Measurements from ENCODE around the gene CGREF1. TPM values are rescaled to one million over a fixed set of nuclear protein-coding genes. Genes with fewer than 3 reads are reported as not detected.

The CGREF1 gene
- total RNA-seq, 1 donor from 2014 or later, result 5.5 TPM

DNA sequence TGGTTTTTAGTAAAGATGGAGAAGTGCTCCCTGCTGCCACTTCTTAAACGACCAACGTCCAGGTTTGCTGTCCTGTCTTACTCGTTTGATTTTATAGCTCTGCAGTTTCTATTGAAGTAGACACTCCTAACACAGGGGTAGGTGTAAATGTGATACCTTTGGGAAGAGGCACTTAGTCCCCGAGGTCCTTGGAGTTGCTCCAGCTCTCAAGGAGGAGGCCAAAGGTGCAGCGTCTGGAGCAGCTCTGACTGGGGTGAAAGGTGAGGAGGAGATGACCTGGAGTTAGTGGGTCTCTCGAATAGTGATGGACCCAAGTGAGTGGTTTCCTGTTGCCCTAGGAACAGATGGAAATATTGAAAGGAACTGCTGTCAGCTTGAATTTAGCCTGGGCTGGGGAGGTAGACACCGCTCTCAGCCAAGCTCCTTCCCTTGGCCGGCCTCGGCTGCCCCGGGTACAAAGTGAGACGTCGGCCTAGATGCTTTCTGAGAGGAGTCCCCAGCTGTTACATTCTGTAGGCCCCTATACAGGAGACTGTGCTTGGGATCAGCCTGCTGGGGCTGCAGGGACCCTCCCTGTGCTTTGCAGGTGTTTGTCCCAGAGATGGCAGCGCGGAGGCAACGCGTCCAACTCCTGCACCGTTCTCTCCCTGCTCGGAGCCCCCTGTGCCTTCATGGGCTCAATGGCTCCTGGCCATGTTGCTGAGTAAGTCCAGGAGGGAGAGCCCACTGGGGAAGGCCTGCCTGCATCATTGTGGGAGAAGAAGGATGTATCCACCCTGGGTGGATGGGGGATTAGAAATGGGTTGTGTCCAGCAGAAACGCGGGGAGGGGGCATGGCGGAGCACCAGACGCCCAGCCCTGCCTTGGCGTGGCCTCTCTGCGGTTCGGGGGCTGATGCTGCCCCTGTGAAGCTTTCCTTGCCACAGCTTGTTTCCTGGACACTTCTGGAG lies 26.9 kb downstream of the CGREF1 start:
- DNase-seq (ENCODE audit: low spot score) (no peak), ATAC-seq (no peak)

DNA sequence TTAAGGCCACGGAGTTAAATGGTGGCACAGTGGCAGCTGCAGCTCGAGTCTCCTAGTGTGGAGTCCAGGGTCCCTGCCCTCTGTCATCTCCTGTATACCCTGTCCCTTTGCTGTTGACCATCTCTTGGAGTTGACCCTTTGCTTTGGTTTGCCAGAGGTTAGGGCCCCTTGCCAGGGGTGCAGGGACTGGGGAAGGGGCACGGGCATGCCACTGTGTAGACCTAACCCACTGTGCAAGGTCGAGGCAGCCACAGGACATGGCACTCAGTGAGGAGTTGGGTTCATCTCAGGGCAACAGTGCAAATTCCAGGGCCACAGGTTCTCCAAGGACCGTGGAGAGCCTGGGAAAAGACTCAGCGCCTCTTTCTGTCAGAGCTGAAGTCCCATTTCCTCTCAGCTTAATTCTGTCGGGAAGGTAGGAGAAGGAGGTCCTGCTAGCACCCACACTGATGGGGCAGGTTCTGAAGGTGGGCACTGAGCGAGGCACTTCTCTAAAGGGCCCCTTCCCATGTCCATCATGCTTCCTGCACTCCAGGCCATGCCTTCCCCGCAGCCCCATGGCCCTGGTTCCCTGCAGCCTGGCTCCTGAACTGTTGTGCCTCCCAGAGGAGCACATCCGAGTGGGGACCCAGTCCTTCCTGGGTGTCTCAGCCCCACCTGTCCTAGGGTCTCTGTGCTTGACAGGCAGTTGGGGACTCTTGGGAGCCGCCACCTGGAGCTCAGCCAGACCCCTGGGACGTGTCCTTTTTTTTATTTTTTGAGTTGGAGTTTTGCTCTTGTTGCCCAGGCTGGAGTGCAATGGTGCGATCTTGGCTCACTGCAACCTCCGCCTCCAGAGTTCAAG lies 29.6 kb downstream of the CGREF1 start:
- no peak for ATAC-seq
- DNase-seq (ENCODE audit: low spot score), result no peak

DNA sequence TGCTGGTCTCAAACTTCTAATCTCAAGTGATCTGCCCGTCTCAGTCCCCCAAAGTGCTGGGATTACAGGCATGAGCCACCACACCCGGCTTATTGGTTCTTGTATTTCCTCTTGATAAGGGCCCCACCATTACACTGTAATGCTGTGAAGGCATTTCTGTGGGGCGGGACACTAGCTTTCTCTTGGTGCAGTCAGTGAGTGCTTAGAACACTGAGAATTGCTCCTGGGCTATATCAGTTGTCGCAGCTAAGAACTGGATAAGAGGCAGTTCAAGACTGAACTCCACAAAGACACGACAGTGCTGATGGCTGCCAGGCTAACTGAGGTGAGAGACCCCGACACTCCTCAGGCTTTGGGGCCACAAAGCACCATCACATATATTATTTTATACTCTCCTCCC lies 30.3 kb downstream of the CGREF1 start:
- ATAC-seq, result no peak
- DNase-seq (ENCODE audit: low spot score), result no peak

DNA sequence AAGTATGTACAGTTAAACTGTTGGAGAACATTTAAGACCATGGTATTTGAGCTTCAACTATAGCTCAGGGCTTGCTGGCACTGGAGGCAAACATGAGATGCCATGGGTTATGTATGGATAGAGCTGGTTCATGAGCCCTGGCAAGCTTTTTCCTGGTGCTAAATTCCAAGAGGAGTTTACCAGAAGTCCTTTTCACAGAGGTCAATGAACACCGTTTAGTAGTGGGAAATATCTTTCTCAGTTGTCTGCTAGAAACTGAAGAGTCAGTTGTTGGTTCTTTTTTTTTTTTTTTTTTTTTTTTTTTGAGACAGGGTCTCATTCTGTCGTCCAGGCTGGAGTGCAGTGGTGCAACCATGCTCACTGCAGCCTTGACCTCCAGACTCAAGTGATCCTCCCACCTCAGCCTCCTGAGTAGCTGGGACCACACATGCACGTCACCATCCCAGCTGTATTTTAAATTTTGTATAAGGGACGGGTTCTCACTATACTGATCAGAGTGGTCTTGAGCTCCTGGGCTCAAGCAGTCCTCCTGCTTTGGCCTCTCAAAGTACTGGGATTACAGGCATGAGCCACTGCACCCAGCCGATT lies 31.0 kb downstream of the CGREF1 start:
- ATAC-seq (no peak), DNase-seq (ENCODE audit: low spot score) (no peak)

DNA sequence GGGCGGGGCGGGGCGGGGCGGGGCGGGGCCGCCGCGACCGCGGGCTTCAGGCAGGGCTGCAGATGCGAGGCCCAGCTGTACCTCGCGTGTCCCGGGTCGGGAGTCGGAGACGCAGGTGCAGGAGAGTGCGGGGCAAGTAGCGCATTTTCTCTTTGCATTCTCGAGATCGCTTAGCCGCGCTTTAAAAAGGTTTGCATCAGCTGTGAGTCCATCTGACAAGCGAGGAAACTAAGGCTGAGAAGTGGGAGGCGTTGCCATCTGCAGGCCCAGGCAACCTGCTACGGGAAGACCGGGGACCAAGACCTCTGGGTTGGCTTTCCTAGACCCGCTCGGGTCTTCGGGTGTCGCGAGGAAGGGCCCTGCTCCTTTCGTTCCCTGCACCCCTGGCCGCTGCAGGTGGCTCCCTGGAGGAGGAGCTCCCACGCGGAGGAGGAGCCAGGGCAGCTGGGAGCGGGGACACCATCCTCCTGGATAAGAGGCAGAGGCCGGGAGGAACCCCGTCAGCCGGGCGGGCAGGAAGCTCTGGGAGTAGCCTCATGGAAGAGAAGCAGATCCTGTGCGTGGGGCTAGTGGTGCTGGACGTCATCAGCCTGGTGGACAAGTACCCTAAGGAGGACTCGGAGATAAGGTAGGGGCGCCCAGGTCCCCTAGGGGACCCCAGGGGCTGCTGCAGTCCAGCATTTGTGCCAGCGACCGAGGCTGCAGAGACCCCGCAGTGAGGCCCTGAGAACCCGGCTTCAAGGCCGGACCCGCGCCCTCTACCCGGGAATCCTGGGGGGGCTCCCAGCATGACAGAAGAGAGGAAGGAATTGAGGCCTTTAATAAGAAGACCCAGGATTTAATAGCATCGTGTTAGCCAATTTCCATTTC lies 32.0 kb downstream of the CGREF1 start, which contains the start of gene KHK:
TSS of gene KHK (plus strand) at position 49 of the 870 bp plus-strand sequence. CDS start at position 537, 488 bp downstream.
- ATAC-seq (peak; percentile 70), DNase-seq (ENCODE audit: low spot score) (peak; percentile 89)

DNA sequence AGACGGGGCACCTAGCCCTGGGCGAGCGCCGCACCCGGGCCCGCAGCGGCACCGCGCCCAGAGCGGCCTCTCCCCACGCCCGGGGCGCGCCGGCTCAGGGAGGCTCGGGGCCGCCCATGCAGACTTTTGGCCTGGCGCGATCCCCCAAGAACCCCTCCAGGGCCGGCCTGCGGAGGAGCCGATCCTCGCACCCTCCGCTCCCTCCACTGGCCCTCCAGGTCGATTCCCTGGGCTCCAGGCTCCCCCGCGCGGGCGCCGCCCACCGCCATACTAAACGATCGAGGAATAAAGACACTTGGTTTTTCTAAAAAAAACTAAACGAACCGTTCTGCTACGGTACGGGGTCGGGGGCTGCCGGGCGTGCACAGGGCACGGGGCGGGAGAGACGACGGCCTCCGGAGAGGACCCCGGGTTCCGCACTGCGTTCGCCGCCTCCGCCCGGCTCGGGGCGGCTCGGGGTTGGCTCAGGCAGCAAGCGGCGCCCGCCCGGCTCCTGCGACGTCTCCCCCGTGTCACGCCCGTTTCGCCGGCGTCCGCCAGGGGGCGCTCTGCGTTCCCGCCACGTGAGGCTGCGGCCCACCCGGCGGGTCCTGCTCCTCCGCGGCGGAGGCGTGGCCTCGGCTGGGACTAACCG lies 32.7 kb downstream of the CGREF1 start:
- ATAC-seq, result peak; percentile 80

DNA sequence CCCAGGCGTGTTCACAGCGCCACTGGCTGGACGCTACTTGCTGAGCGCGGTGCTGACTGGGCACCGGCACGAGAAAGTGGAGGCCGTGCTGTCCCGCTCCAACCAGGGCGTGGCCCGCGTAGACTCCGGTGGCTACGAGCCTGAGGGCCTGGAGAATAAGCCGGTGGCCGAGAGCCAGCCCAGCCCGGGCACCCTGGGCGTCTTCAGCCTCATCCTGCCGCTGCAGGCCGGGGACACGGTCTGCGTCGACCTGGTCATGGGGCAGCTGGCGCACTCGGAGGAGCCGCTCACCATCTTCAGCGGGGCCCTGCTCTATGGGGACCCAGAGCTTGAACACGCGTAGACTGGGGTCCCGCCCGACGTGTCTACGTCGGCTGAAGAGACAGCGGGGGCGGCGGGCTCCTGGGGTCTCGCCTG lies 33.2 kb downstream of the CGREF1 start:
- ATAC-seq, result peak; percentile 54

More for the DNA sequence above, 32.7 kb downstream of the CGREF1 start:
- peak; percentile 98 for DNase-seq (ENCODE audit: low spot score)

DNA sequence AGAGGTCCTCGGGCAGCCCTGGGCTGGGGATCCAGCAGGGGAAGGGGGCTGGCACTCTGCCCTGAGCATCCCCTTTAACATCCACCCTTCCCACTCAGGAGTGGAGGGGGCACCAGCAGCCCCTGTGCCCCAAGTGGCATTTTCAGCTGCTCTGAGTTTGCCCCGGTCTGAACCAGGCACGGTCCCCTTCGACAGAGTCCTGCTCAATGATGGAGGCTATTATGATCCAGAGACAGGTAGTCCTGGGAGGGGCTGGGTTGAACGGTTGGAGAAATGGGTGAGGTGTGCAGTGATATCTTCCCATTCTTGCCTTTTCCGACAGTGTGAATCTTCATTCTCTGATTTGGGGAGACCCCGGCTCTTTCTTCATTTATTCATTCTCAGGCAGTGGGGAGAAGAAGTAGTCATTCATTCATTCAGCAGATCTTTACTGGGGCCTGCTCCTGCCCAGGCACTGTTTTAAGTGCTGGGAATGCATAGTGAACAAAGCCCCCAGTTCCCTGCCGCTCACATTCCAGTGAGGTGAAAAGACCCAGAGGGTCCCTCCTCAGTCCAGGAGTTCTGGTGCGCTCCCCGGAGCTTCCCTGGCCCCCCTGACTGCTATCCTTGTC lies 33.8 kb downstream of the CGREF1 start:
- DNase-seq (ENCODE audit: low spot score), result no peak

More for the DNA sequence above, 33.2 kb downstream of the CGREF1 start:
- peak; percentile 81 for DNase-seq (ENCODE audit: low spot score)

DNA sequence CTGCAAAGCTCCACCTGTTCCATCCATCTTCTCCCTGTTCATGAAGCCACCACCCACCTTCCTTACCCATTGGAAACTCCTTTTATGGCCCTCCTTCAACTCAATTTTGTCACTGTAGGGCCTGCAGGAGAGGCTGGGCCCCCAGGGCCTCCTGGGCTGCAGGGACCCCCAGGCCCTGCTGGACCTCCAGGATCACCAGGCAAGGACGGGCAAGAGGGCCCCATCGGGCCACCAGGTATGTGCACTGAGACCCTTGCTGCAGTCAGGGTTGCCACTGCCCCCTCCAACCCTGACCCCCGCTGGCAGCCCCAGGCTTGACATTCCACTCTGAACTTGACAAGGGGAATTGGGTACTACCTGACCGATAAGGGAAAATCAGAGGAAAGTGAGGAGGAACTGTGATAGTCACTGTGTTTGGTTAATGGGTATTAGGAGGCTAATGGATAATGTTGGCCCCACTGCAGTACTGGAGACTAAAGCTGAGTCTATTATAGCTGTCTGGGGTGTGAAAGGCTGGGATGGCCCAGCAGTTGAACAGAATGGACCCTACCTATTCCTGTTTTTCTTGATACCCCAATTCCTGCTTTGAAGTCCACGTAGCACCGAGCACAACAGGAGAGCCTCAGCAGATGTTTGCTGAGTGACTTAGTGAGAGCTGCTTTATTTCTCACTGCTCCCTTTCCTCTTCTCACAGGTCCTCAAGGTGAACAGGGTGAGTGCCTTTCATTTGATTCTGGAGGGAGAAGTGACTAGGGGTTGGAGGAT lies 34.4 kb downstream of the CGREF1 start:
- ATAC-seq (no peak), DNase-seq (ENCODE audit: low spot score) (no peak)

More for the DNA sequence above, 33.8 kb downstream of the CGREF1 start:
- ATAC-seq, result no peak

DNA sequence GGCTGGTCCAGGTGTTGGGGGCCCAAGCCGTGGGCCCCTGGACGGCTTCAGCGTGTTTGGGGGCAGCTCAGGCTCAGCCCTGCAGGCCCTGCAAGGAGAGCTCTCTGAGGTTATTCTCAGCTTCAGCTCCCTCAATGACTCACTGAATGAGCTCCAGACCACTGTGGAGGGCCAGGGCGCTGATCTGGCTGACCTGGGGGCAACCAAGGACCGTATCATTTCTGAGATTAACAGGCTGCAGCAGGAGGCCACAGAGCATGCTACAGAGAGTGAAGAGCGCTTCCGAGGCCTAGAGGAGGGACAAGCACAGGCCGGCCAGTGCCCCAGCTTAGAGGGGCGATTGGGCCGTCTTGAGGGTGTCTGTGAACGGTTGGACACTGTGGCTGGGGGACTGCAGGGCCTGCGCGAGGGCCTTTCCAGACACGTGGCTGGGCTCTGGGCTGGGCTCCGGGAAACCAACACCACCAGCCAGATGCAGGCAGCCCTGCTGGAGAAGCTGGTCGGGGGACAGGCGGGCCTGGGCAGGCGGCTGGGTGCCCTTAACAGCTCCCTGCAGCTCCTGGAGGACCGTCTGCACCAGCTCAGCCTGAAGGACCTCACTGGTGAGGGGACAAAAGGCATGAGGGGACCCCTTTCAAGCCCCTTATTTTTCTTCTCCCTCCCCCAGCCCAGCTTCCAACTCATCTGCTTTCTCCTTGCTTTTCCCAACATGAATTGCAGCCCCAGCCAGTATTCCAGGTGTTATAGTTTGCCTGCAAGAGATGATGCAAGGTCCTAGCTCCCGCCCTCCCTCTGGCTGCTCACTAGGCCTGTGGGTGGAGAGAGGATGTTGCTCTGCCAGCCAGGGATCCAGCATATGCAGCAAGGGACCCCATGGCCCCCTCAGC lies 35.3 kb downstream of the CGREF1 start:
- DNase-seq (ENCODE audit: low spot score) (no peak), ATAC-seq (no peak)

DNA sequence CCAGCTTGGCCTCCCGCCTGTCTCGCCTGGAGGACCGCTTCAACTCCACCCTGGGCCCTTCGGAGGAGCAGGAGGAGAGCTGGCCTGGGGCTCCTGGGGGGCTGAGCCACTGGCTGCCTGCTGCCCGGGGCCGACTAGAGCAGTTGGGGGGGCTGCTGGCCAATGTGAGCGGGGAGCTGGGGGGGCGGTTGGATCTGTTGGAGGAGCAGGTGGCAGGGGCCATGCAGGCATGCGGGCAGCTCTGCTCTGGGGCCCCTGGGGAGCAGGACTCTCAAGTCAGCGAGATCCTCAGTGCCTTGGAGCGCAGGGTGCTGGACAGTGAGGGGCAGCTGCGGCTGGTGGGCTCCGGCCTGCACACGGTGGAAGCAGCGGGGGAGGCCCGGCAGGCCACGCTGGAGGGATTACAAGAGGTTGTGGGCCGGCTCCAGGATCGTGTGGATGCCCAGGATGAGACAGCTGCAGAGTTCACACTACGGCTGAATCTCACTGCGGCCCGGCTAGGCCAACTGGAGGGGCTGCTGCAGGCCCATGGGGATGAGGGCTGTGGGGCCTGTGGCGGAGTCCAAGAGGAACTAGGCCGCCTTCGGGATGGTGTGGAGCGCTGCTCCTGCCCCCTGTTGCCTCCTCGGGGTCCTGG lies 36.0 kb downstream of the CGREF1 start:
- DNase-seq (ENCODE audit: low spot score) (no peak), ATAC-seq (no peak)

DNA sequence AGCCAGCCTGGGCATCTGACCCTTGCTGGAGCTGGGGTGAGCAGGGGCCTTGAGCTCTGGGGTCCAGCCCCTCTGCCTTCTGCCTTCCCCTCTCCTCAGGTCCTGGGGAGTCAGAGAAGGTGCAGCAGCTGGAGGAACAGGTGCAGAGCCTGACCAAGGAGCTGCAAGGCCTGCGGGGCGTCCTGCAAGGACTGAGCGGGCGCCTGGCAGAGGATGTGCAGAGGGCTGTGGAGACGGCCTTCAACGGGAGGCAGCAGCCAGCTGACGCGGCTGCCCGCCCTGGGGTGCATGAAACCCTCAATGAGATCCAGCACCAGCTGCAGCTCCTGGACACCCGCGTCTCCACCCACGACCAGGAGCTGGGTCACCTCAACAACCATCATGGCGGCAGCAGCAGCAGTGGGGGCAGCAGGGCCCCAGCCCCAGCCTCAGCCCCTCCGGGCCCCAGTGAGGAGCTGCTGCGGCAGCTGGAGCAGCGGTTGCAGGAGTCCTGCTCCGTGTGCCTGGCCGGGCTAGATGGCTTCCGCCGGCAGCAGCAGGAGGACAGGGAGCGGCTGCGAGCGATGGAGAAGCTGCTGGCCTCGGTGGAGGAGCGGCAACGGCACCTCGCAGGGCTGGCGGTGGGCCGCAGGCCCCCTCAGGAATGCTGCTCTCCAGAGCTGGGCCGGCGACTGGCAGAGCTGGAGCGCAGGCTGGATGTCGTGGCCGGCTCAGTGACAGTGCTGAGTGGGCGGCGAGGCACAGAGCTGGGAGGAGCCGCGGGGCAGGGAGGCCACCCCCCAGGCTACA lies 36.8 kb downstream of the CGREF1 start:
- no peak for DNase-seq (ENCODE audit: low spot score)
- ATAC-seq, result no peak

DNA sequence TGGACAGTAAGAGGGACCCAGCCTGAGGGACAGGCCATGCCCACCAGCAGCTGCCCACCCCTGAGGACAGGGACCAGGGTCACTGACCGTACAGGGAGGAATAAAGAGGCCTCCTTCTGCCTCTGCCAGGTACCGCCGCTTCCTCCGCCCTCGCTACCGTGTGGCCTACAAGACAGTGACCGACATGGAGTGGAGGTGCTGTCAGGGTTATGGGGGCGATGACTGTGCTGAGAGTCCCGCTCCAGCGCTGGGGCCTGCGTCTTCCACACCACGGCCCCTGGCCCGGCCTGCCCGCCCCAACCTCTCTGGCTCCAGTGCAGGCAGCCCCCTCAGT lies 38.4 kb downstream of the CGREF1 start:
- no peak for ATAC-seq
- DNase-seq (ENCODE audit: low spot score), result no peak

DNA sequence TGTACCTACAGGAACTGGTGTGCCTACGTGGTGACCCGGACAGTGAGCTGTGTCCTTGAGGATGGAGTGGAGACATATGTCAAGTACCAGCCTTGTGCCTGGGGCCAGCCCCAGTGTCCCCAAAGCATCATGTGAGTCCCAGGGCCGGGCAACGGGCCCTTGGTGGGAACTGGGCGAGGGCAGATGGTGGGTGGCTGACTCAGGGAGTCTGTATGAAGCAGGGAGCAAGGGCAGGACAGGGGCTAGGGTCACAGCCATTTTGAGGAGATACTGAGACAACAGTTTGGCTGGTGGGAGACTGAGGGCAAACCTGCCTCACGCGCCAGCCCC lies 38.8 kb downstream of the CGREF1 start:
- DNase-seq (ENCODE audit: low spot score) (no peak), ATAC-seq (no peak)

DNA sequence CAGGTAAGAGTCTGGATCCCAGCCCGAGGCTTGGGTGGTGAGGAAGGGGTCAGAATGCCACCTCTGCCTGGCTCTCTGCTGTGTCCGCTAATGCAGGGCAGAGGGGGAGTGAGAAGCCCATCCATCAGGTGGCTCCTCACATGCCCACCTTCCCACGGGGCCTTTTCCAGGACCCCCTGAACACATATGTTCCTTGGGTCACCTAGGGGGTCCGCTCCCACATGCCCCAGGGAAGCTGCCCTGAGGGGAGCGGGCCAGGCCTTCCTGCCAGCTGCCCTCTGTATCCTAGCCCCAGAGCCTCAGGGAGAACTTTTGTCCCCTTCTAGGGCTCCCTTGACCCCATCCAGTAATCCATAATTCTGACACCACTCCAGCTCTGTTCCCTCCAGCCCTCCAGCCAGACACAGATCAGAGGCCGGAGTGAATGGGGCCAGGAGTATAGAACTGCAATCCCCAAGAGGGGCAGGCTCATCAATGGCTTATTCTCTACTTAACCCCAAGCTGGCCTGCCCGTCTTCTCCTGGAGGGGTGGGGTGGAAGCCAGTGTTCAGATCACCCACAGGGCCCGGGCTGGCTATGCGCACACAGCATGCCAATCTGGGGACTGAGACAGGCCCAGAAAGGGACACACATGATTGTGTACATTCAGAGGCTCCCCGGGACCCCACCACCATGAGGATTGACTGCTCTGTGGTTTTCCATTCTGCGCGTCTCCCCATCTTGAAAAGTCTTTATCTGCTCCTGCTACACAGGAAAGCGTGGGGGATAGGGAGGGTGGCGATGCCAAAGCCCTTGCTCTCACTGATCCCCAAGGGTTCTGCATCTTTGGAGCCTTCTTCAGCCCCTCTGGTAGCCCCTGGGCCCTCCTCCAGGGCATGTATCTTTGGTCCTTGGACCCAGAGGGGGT lies 39.4 kb downstream of the CGREF1 start:
- no peak for ATAC-seq

More for the DNA sequence above, 39.4 kb downstream of the CGREF1 start:
- no peak for DNase-seq (ENCODE audit: low spot score)
